Suppressor macrophage treated with lipopolysaccharide for 4 hours (primary cell): Measurements from ENCODE around the gene SRPX.

Experiments used
- DNase-seq: peaks from one replicate; pipeline ENCODE4 v3.0.0-alpha.2; 2020

The SRPX gene

GRCh38 chrX:38211891-38212635 is 8.6 kb downstream of the SRPX start:
- DNase-seq: peak; percentile 8

GRCh38 chrX:38206542-38206941 is 14.1 kb downstream of the SRPX start:
- DNase-seq: no peak

GRCh38 chrX:38206036-38206435 is 14.6 kb downstream of the SRPX start:
- no peak for DNase-seq

- no peak for DNase-seq
Observed at GRCh38 chrX:38205039-38205438, 15.6 kb downstream of the SRPX start.

- peak; percentile 2 for DNase-seq
Observed at GRCh38 chrX:38192007-38192810, 28.5 kb downstream of the SRPX start.

- no peak for DNase-seq
Observed at GRCh38 chrX:38189431-38190250, 31.0 kb downstream of the SRPX start.

GRCh38 chrX:38183596-38183995 is 37.1 kb downstream of the SRPX start:
- no peak for DNase-seq

- DNase-seq: no peak
Observed at GRCh38 chrX:38181357-38181756, 39.3 kb downstream of the SRPX start.

- no peak for DNase-seq
Observed at GRCh38 chrX:38178396-38178795, 42.3 kb downstream of the SRPX start.

- no peak for DNase-seq
Observed at GRCh38 chrX:38175139-38175538, 45.5 kb downstream of the SRPX start.

- no peak for DNase-seq
Observed at GRCh38 chrX:38172596-38172995, 48.1 kb downstream of the SRPX start.

GRCh38 chrX:38170556-38170955 is 50.1 kb downstream of the SRPX start:
- no peak for DNase-seq

- peak; percentile 45 for DNase-seq
Observed at GRCh38 chrX:38166478-38167083, 54.1 kb downstream of the SRPX start.

- no peak for DNase-seq
Observed at GRCh38 chrX:38165023-38165422, 55.6 kb downstream of the SRPX start.

- no peak for DNase-seq
Observed at GRCh38 chrX:38163193-38163592, 57.5 kb downstream of the SRPX start.

GRCh38 chrX:38156838-38157237 is 63.8 kb downstream of the SRPX start:
- no peak for DNase-seq

GRCh38 chrX:38154818-38155217 is 65.9 kb downstream of the SRPX start:
- DNase-seq: no peak

- DNase-seq: no peak
Observed at GRCh38 chrX:38154340-38154739, 66.3 kb downstream of the SRPX start.

- DNase-seq: no peak
Observed at GRCh38 chrX:38151441-38151840, 69.2 kb downstream of the SRPX start.

- DNase-seq: no peak
Observed at GRCh38 chrX:38150993-38151392, 69.7 kb downstream of the SRPX start.

GRCh38 chrX:38149016-38149415 is 71.7 kb downstream of the SRPX start:
- no peak for DNase-seq

- no peak for DNase-seq
Observed at GRCh38 chrX:38142610-38143009, 78.1 kb downstream of the SRPX start.

- DNase-seq: no peak
Observed at GRCh38 chrX:38138900-38139299, 81.8 kb downstream of the SRPX start.
